ENCODE data around the gene LMLN. TPM values are rescaled to one million over a fixed set of nuclear protein-coding genes. Genes with fewer than 3 reads are reported as not detected.

LMLN gene
- polyA plus RNA-seq, 1 donor (not counting 4 experiments of a cell fraction or from before 2014, with no cell fraction given), result 5.2 TPM

DNA sequence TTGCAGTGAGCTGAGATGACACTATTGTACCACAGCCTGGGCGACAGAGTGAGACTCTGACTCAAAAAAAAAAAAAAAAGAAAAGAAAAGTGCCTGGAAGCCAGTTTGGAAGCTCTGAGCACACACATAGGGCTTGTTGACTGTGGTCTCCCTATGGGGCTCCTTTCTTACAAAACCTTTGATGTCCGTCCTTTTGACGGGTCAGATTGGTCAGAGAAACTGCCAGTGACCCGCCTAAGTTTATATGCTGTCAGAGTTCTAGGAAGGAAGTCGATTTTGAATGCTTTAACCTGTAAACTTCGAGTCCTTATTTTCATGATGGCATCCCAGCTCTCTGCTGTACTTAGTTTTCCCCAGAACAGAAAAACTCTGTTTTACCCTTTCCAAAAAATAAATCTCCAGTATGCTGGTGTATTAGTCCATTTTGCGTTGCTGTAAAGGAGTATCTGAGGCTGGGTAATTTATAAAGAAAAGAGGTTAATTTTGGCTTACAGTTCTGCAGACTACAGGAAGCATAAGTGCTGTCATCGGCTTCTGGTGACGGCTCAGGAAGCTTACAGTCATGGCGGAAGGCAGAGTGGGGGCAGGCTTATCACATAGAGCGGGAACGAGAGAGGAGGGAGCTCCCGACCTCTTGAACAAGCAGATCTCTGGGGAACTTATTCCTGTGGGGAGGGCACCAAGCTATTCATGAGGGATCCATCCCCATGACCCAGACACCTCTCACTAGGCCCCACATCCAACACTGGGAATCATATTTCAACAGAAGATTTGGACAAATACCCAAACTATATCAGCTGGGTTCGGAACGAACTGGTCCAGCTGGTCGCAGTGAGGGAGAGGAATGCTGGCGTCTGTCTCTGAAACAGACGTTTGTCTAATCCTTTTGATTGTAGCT is 72.3 kb downstream of the LMLN start:
- TF ChIP-seq EZH2 (IDR thresholded peaks at IDR 0.05; ENCODE audit: low read length), result no peak
- TF ChIP-seq, protein P1, sequence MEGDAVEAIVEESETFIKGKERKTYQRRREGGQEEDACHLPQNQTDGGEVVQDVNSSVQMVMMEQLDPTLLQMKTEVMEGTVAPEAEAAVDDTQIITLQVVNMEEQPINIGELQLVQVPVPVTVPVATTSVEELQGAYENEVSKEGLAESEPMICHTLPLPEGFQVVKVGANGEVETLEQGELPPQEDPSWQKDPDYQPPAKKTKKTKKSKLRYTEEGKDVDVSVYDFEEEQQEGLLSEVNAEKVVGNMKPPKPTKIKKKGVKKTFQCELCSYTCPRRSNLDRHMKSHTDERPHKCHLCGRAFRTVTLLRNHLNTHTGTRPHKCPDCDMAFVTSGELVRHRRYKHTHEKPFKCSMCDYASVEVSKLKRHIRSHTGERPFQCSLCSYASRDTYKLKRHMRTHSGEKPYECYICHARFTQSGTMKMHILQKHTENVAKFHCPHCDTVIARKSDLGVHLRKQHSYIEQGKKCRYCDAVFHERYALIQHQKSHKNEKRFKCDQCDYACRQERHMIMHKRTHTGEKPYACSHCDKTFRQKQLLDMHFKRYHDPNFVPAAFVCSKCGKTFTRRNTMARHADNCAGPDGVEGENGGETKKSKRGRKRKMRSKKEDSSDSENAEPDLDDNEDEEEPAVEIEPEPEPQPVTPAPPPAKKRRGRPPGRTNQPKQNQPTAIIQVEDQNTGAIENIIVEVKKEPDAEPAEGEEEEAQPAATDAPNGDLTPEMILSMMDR (optimal IDR thresholded peaks at IDR 0.05 in 1 of 3, IDR thresholded peaks at IDR 0.05 in 1 of 3, conservative IDR thresholded peaks at IDR 0.05 in 1 of 3; ENCODE audit: extremely low read depth in 1 of 3, insufficient read depth in 2 of 3, low read length in 3 of 3), result no peak
- H3K4me1 ChIP-seq (ENCODE audit: control insufficient read depth, extremely low read depth, insufficient read depth, low read length), result no peaks in the 10 kb centered on the region
- no peaks in the 10 kb centered on the region for H3K9me1 ChIP-seq (ENCODE audit: control insufficient read depth, extremely low read depth, insufficient read depth, low read length)
- FAIRE-seq, result no peak
- H2AFZ ChIP-seq (ENCODE audit: control insufficient read depth, low read length), result no peak overlapping the region
- H3K36me3 ChIP-seq (ENCODE audit: control insufficient read depth in 2 of 2, extremely low read depth in 1 of 2, insufficient read depth in 2 of 2, low read length in 2 of 2), result no peaks in the 10 kb centered on the region
- no peak for DNase-seq (ENCODE audit: low read depth, low spot score)
- H4K20me1 ChIP-seq (ENCODE audit: control insufficient read depth, extremely low read depth, insufficient read depth, low read length), result no peaks in the 10 kb centered on the region
- no peak overlapping the region for H3K27ac ChIP-seq (ENCODE audit: control insufficient read depth, insufficient read depth, low read length)
- H3K4me2 ChIP-seq (ENCODE audit: control insufficient read depth, extremely low read depth, insufficient read depth, low read depth, low read length), result no peak overlapping the region
- dilution Hi-C loops (cut with MboI; ENCODE audit: extremely low pct_ligation_motif_present, low sequenced_read_pairs), result no loop called here
- no peak overlapping the region for H3K9ac ChIP-seq (ENCODE audit: control insufficient read depth, extremely low read depth, insufficient read depth, low read length)
- H3K9me3 ChIP-seq (ENCODE audit: control insufficient read depth, low read depth, low read length), result no peaks in the 10 kb centered on the region
- H3K27me3 ChIP-seq (ENCODE audit: control insufficient read depth, extremely low read depth, insufficient read depth, low read length), result no peaks in the 10 kb centered on the region
- H3K4me3 ChIP-seq (ENCODE audit: control insufficient read depth in 2 of 3, extremely low read depth in 1 of 3, insufficient read depth in 2 of 3, low read depth in 1 of 3, low read length in 3 of 3), result no peak overlapping the region
- H3K79me2 ChIP-seq (ENCODE audit: control insufficient read depth, insufficient read depth, low read length), result no peaks in the 10 kb centered on the region

DNA sequence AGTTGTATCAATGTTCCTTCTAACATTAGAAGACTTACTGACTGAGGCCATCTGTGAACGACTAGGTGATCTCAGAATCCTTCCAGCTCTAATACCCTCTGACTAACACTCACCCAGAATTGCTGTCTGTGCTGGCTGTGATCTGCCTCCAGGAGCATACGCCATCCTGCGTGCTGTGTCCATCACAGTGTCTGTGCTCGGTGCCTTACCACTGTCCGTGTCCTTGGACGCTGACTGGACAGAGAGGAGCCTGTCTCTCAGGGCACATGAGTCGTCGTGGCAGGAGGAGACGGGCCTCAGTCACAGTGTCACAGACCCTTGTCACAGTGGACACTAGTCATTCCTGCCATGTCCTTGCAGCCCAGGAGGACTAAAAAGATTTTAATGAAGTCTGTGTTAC is 83.1 kb downstream of the LMLN start:
- Histone ChIP-seq H3K36me3 (ENCODE audit: control insufficient read depth in 2 of 2, extremely low read depth in 1 of 2, insufficient read depth in 2 of 2, low read length in 2 of 2) (no peaks in the 10 kb centered on the region), H3K4me3 (ENCODE audit: control insufficient read depth in 2 of 3, extremely low read depth in 1 of 3, insufficient read depth in 2 of 3, low read depth in 1 of 3, low read length in 3 of 3) (no peak overlapping the region), H2AFZ (ENCODE audit: control insufficient read depth, low read length) (no peak overlapping the region), H3K27me3 (ENCODE audit: control insufficient read depth, extremely low read depth, insufficient read depth, low read length) (no peaks in the 10 kb centered on the region), H3K4me2 (ENCODE audit: control insufficient read depth, extremely low read depth, insufficient read depth, low read depth, low read length) (no peak overlapping the region), H3K27ac (ENCODE audit: control insufficient read depth, insufficient read depth, low read length) (no peak overlapping the region), H3K4me1 (ENCODE audit: control insufficient read depth, extremely low read depth, insufficient read depth, low read length) (no peaks in the 10 kb centered on the region), H3K9me3 (ENCODE audit: control insufficient read depth, low read depth, low read length) (no peaks in the 10 kb centered on the region), H4K20me1 (ENCODE audit: control insufficient read depth, extremely low read depth, insufficient read depth, low read length) (no peaks in the 10 kb centered on the region), H3K9ac (ENCODE audit: control insufficient read depth, extremely low read depth, insufficient read depth, low read length) (no peak overlapping the region), H3K79me2 (ENCODE audit: control insufficient read depth, insufficient read depth, low read length) (no peaks in the 10 kb centered on the region), H3K9me1 (ENCODE audit: control insufficient read depth, extremely low read depth, insufficient read depth, low read length) (no peaks in the 10 kb centered on the region)
- dilution Hi-C loops (cut with MboI; ENCODE audit: extremely low pct_ligation_motif_present, low sequenced_read_pairs), result no loop called here
- no peak for FAIRE-seq
- DNase-seq (ENCODE audit: low read depth, low spot score), result no peak
- TF ChIP-seq, protein P1 (optimal IDR thresholded peaks at IDR 0.05 in 1 of 3, IDR thresholded peaks at IDR 0.05 in 1 of 3, conservative IDR thresholded peaks at IDR 0.05 in 1 of 3; ENCODE audit: extremely low read depth in 1 of 3, insufficient read depth in 2 of 3, low read length in 3 of 3), result no peak
- no peak for TF ChIP-seq EZH2 (IDR thresholded peaks at IDR 0.05; ENCODE audit: low read length)

All from keratinocyte (primary cell).